A673 (cell line): ENCODE measurements around the gene MEP1A. TPM values are rescaled to one million over a fixed set of nuclear protein-coding genes. Genes with fewer than 3 reads are reported as not detected.

Experiments used
- BruUV-seq: library from RNA; stranded (reverse); fragments of 400-500 nt; replicated peaks from 2 replicates; lab custom pipeline; 2021; lab: Mats Ljungman, UMichigan
- CTCF ChIA-PET: fragments of 300-600 bp; sonication (Branson Sonifier 250); formaldehyde crosslinking; loops from one replicate; lab custom pipeline; 2022; ENCODE audit warnings: antibody characterized with exemption; lab: Charles Lee
- POLR2A ChIA-PET: fragments of 300-600 bp; sonication (Branson Sonifier 250); formaldehyde crosslinking; loops from one replicate; lab custom pipeline; 2022; ENCODE audit warnings: antibody characterized with exemption; ENCODE audit not compliant: low non-redundant PET; lab: Charles Lee
- DNase-seq: peaks from one replicate; pipeline ENCODE4 v3.0.0-alpha.2; 2015; ENCODE audit warnings: low spot score
- H3K27ac ChIP-seq: fragments of 200-600 bp; sonication (generic); 2 replicates; pipeline ENCODE4 v1.5.1; 2016; ENCODE audit warnings: mixed run types, low read depth, mild to moderate bottlenecking, mixed read lengths, antibody characterized with exemption, low read length; ENCODE audit not compliant: poor library complexity, severe bottlenecking
- H3K27me3 ChIP-seq: fragments of 200-600 bp; sonication (generic); replicated peaks from 2 replicates; pipeline ENCODE4 v1.6.1; 2017; ENCODE audit warnings: mixed run types, low read depth, mild to moderate bottlenecking, mixed read lengths, antibody characterized with exemption, low read length; ENCODE audit not compliant: insufficient read depth, poor library complexity
- H3K36me3 ChIP-seq: fragments of 200-600 bp; sonication (generic); 2 replicates; pipeline ENCODE4 v1.6.1; 2016; ENCODE audit warnings: mixed run types, mild to moderate bottlenecking, mixed read lengths, antibody characterized with exemption, low read length; ENCODE audit not compliant: insufficient read depth, poor library complexity, severe bottlenecking
- H3K4me1 ChIP-seq: fragments of 200-600 bp; sonication (generic); 2 replicates; pipeline ENCODE4 v1.6.1; 2017; ENCODE audit warnings: mixed run types, mild to moderate bottlenecking, mixed read lengths, antibody characterized with exemption, low read length; ENCODE audit not compliant: insufficient read depth, poor library complexity, severe bottlenecking
- H3K4me3 ChIP-seq: fragments of 200-600 bp; sonication (generic); 2 replicates; pipeline ENCODE4 v1.5.1; 2016; ENCODE audit warnings: low read depth, mixed run types, mild to moderate bottlenecking, mixed read lengths, low read length; ENCODE audit not compliant: poor library complexity, severe bottlenecking
- H3K9me3 ChIP-seq: fragments of 200-600 bp; sonication (generic); 2 replicates; pipeline ENCODE4 v1.6.1; 2016; ENCODE audit warnings: mixed run types, low read depth, mild to moderate bottlenecking, mixed read lengths, antibody characterized with exemption, low read length; ENCODE audit not compliant: poor library complexity, severe bottlenecking
- CTCF ChIP-seq: fragments of 300-800, 200-600 bp; sonication (generic); conservative IDR thresholded peaks from 2 replicates; pipeline ENCODE4 v1.5.1; 2017; ENCODE audit warnings: low read depth, mild to moderate bottlenecking, antibody characterized with exemption, low read length, moderate library complexity, mixed read lengths
- EZH2 ChIP-seq: fragments of 200-600 bp; sonication (generic); IDR thresholded peaks from 2 replicates; pipeline ENCODE4 v1.6.1; 2017; ENCODE audit warnings: borderline replicate concordance, low read depth, mild to moderate bottlenecking, mixed read lengths, antibody characterized with exemption, low read length; ENCODE audit not compliant: poor library complexity, severe bottlenecking
- intact Hi-C: fragments of 100-400 bp; cut with micrococcal nuclease; formaldehyde crosslinking; loops from one replicate; pipeline ENCODE4 v1.10.0; 2022; ENCODE audit not compliant: unreplicated experiment
- total RNA-seq: library from RNA; stranded (reverse); gene quantifications from 2 replicates; pipeline ENCODE4 v1.2.3, GENCODE V29; 2021

The MEP1A gene
- total RNA-seq, 1 experiment from 2014 or later, result not detected

- Histone ChIP-seq H3K27ac (no peak overlapping the region), H3K36me3 (no peaks in the 10 kb centered on the region), H3K4me3 (no peak overlapping the region), H3K9me3 (no peaks in the 10 kb centered on the region), H3K4me1 (no peaks in the 10 kb centered on the region), H3K27me3 (peaks cover 13% of the 10 kb centered on the region)
- ChIA-PET POLR2A (no interaction called here), CTCF (no interaction called here)
- BruUV-seq, result no TSS peak
- DNase-seq, result no peak
- TF ChIP-seq CTCF, result no peak
- no peak for TF ChIP-seq EZH2
- intact Hi-C loops, result no loop called here
Observed at GRCh38 chr6:46879003-46879402, 85.8 kb downstream of the MEP1A start.

- CTCF ChIA-PET, result no interaction called here
- Histone ChIP-seq H3K4me3 (no peak overlapping the region), H3K9me3 (no peaks in the 10 kb centered on the region), H3K4me1 (no peaks in the 10 kb centered on the region), H3K36me3 (no peaks in the 10 kb centered on the region), H3K27me3 (peaks cover 13% of the 10 kb centered on the region), H3K27ac (no peak overlapping the region)
- TF ChIP-seq CTCF (no peak), EZH2 (no peak)
- no TSS peak for BruUV-seq
- POLR2A ChIA-PET, result no interaction called here
- DNase-seq, result no peak
- intact Hi-C loops, result no loop called here
Observed at GRCh38 chr6:46882645-46883044, 89.5 kb downstream of the MEP1A start.

- intact Hi-C loops, result no loop called here
Observed at GRCh38 chr6:46888031-46888430, 94.8 kb downstream of the MEP1A start.

More at GRCh38 chr6:46888031-46888430, 94.8 kb downstream of the MEP1A start:
- no peaks in the 10 kb centered on the region for H3K9me3 ChIP-seq
- no TSS peak for BruUV-seq
- TF ChIP-seq CTCF (no peak), EZH2 (no peak)
- H3K27me3 ChIP-seq, result peaks cover 13% of the 10 kb centered on the region
- no peak overlapping the region for H3K27ac ChIP-seq
- no peaks in the 10 kb centered on the region for H3K36me3 ChIP-seq
- ChIA-PET CTCF (no interaction called here), POLR2A (no interaction called here)
- no peak for DNase-seq
- no peaks in the 10 kb centered on the region for H3K4me1 ChIP-seq
- H3K4me3 ChIP-seq, result no peak overlapping the region
